GM10248 (cell line): ENCODE results near the gene ITGAE.

Experiments used
- CTCF ChIA-PET: fragments of 300-600 bp; sonication (Branson Sonifier 250); formaldehyde crosslinking; extraction: SDS; loops from one replicate; lab custom pipeline; 2021; ENCODE audit warnings: antibody characterized with exemption; lab: Yijun Ruan, JAX
- POLR2A ChIA-PET: fragments of 350-650 bp; sonication (Branson Sonifier 250); formaldehyde crosslinking; extraction: SDS; loops from one replicate; lab custom pipeline; 2020; ENCODE audit warnings: antibody characterized with exemption; lab: Yijun Ruan, JAX
- DNase-seq: peaks from one replicate; pipeline ENCODE4 v3.0.0; 2012; ENCODE audit errors: extremely low spot score
- CTCF ChIP-seq: IDR thresholded peaks from 2 replicates; pipeline ENCODE4 v1.5.1; 2012; ENCODE audit warnings: mild to moderate bottlenecking, low read depth; ENCODE audit errors: extremely low read depth, missing control alignments, control extremely low read depth

ITGAE gene

GRCh38 chr17:3817851-3818605, 17.0 kb upstream of the ITGAE start:
- DNase-seq, result no peak
- TF ChIP-seq CTCF, result no peak
- CTCF ChIA-PET, result interaction anchor here (1.4 to 2.5 kb wide), 5 partner anchors 7 to 80 kb away, joined by 4 to 23 read pairs (median 14); partner anchors contain the start of gene NCBP3
- POLR2A ChIA-PET, result no interaction called here

DNA sequence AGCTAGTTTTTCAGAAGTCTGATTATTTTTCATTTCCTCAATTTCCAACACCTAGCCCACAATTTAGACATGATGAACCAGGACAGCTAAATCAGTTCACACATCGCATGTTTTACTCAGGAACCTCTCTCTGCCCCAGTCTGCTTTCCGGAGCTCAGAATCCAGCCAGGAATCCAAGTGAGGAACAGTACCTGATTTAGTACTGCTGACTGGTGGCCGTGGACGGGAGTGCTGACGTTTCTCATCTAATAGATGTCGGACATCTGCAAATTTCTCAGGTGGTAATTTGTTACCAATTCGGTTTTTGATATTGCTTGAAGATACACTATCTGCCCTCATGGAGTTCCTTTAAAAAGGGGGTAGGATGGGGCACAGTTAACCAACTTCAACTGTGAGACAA, 14.9 kb upstream of the ITGAE start:
- CTCF ChIA-PET, result interaction anchor here (1.0 to 2.2 kb wide), 4 partner anchors 11 to 78 kb away, joined by 3 to 18 read pairs (median 6); partner anchors contain the start of gene NCBP3
- TF ChIP-seq CTCF, result no peak
- POLR2A ChIA-PET, result no interaction called here
- DNase-seq, result no peak

DNA sequence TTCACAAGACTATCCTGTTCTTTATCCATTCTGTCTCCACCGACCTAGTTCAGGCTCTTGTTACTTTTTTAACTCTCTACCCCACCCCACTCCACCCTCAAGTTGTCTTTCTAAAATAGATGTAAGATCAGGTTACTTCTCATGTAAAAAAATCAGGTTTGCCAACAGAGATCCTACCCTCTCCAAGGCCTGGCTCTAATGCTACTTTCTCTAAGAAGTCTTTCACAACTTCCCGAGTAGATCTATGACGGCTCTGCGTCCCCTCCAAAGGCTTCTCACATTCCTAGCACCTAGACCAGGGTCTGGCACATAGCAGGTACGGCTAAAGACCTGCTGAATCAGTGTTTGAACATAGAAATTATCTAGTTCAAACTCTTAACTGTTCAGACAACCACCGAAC, 14.1 kb upstream of the ITGAE start:
- POLR2A ChIA-PET, result no interaction called here
- TF ChIP-seq CTCF, result no peak
- DNase-seq, result no peak
- CTCF ChIA-PET, result interaction anchor here (1.0 to 2.0 kb wide), 3 partner anchors 12 to 77 kb away, joined by 3 to 8 read pairs (median 5); no protein-coding TSS in a partner anchor

- TF ChIP-seq CTCF, result no peak
- no peak for DNase-seq
- POLR2A ChIA-PET, result no interaction called here
- CTCF ChIA-PET, result interaction anchor here (1.0 to 2.0 kb wide), 2 partner anchors 13 to 76 kb away, joined by 5 to 8 read pairs; no protein-coding TSS in a partner anchor
Observed at GRCh38 chr17:3814361-3814760, 13.4 kb upstream of the ITGAE start.

GRCh38 chr17:3813171-3813570, 12.2 kb upstream of the ITGAE start:
- DNase-seq, result no peak
- no peak for TF ChIP-seq CTCF
- ChIA-PET POLR2A (no interaction called here), CTCF (interaction anchor here (1.4 kb wide), 1 partner anchor 75 kb away, joined by 5 read pairs; no protein-coding TSS in a partner anchor)

- POLR2A ChIA-PET, result no interaction called here
- CTCF ChIA-PET, result interaction anchor here (1.3 to 1.4 kb wide), 2 partner anchors 28 to 75 kb away, joined by 3 to 5 read pairs; no protein-coding TSS in a partner anchor
- no peak for DNase-seq
- no peak for TF ChIP-seq CTCF
Observed at GRCh38 chr17:3812771-3813170, 11.8 kb upstream of the ITGAE start.
